Central memory CD4-positive, alpha-beta T cell (primary cell): ENCODE results near the gene RFWD3.
"Not testable (repeated sequence)": the region's sequence is repeated elsewhere in the genome, so short reads cannot be mapped to it uniquely, and the experiment has no call there.

ENCODE experiments used
- DNase-seq: peaks from one replicate; pipeline ENCODE4 v3.0.0; 2022
- total RNA-seq, 3 experiments: gene quantifications; one replicate each; lab custom pipeline; 2026; lab: John Stamatoyannopoulos, UW

RFWD3 gene
- 53.8 to 97.8 (median 65.9) reads per million in 3 experiments for total RNA-seq

GRCh38 chr16:74666425-74667254 is at the start of gene RFWD3:
Gene RFWD3, minus strand, starts transcription at chr16:74666877. Its CDS starts 5,428 bp downstream, at chr16:74661449.
- peak; percentile 98 for DNase-seq

GRCh38 chr16:74716355-74716754 is 49.7 kb upstream of the RFWD3 start:
- DNase-seq: no peak

- no peak for DNase-seq
Measured at GRCh38 chr16:74713876-74714275, 47.2 kb upstream of the RFWD3 start.

GRCh38 chr16:74713325-74713724 is 46.6 kb upstream of the RFWD3 start:
- no peak for DNase-seq

- DNase-seq: no peak
Measured at GRCh38 chr16:74711938-74712337, 45.3 kb upstream of the RFWD3 start.

GRCh38 chr16:74710401-74710800 is 43.7 kb upstream of the RFWD3 start:
- no peak for DNase-seq

GRCh38 chr16:74709441-74709877 is 42.8 kb upstream of the RFWD3 start:
- DNase-seq: peak; percentile 69

GRCh38 chr16:74700438-74701225 is 34.0 kb upstream of the RFWD3 start, which contains the start of gene MLKL:
Gene MLKL, minus strand, starts transcription at chr16:74700862. Its CDS starts 5,105 bp downstream, at chr16:74695757.
- peak; percentile 51 for DNase-seq

GRCh38 chr16:74700116-74700437 is 33.4 kb upstream of the RFWD3 start:
- DNase-seq: peak; percentile 2

- DNase-seq: no peak
Measured at GRCh38 chr16:74699666-74700065, 33.0 kb upstream of the RFWD3 start.

GRCh38 chr16:74698222-74698621 is 31.5 kb upstream of the RFWD3 start:
- no peak for DNase-seq

GRCh38 chr16:74695450-74696422 is 29.1 kb upstream of the RFWD3 start:
- peak; percentile 60 for DNase-seq

- DNase-seq: no peak
Measured at GRCh38 chr16:74691093-74691855, 24.6 kb upstream of the RFWD3 start.

GRCh38 chr16:74682556-74682955 is 15.9 kb upstream of the RFWD3 start:
- DNase-seq: no peak

GRCh38 chr16:74680681-74681080 is 14.0 kb upstream of the RFWD3 start:
- no peak for DNase-seq

- DNase-seq: no peak
Measured at GRCh38 chr16:74679983-74680382, 13.3 kb upstream of the RFWD3 start.

GRCh38 chr16:74677868-74678267 is 11.2 kb upstream of the RFWD3 start:
- no peak for DNase-seq

GRCh38 chr16:74673876-74674275 is 7.2 kb upstream of the RFWD3 start:
- no peak for DNase-seq

GRCh38 chr16:74668877-74669276 is 2.2 kb upstream of the RFWD3 start:
- DNase-seq: not testable (repeated sequence)

- peak; percentile 17 for DNase-seq
Measured at GRCh38 chr16:74667255-74667700, 601 bp upstream of the RFWD3 start.

GRCh38 chr16:74666010-74666421 is 661 bp downstream of the RFWD3 start:
- DNase-seq: no peak

GRCh38 chr16:74661064-74661463 is 5.6 kb downstream of the RFWD3 start:
- no peak for DNase-seq
